ENCODE measurements around the gene BEST1. TPM values are rescaled to one million over a fixed set of nuclear protein-coding genes. Genes with fewer than 3 reads are reported as not detected.

BEST1 gene
- total and polyA plus RNA-seq, 9 donors: 1.0 to 17.8 (median 4.2) TPM

- Histone ChIP-seq H3K27ac (no peak overlapping the region), H3K4me3 (no peak overlapping the region), H3K9me3 (no peaks in the 10 kb centered on the region), H3K36me3 (no peaks in the 10 kb centered on the region), H3K4me1 (ENCODE audit: insufficient read depth) (peaks cover 12% of the 10 kb centered on the region), H3K27me3 (no peaks in the 10 kb centered on the region)
- no peak for DNase-seq
- intact Hi-C loops (cut with DNase I): no loop called here
- TF ChIP-seq CTCF (IDR thresholded peaks at IDR 0.05) (no peak), POLR2A (IDR thresholded peaks at IDR 0.05) (no peak), EP300 (IDR thresholded peaks at IDR 0.05) (no peak)
- WGBS, 3 donors: 90 to 100% (median 96%) methylated on average over 1 of the region's 1 CpG
Measured at GRCh38 chr11:61927501-61927900, 22.6 kb upstream of the BEST1 start.

- no peaks in the 10 kb centered on the region for H3K36me3 ChIP-seq
- intact Hi-C loops (cut with DNase I): no loop called here
- peaks cover 7% of the 10 kb centered on the region for H3K4me1 ChIP-seq (ENCODE audit: insufficient read depth)
- H3K27ac ChIP-seq: no peak overlapping the region
- DNase-seq: no peak
- TF ChIP-seq EP300 (IDR thresholded peaks at IDR 0.05) (no peak), CTCF (IDR thresholded peaks at IDR 0.05) (no peak), POLR2A (IDR thresholded peaks at IDR 0.05) (no peak)
- H3K4me3 ChIP-seq: no peak overlapping the region
- H3K27me3 ChIP-seq: no peaks in the 10 kb centered on the region
- no peaks in the 10 kb centered on the region for H3K9me3 ChIP-seq
Measured at GRCh38 chr11:61928606-61929005, 21.5 kb upstream of the BEST1 start.

GRCh38 chr11:61930933-61931332 is 19.2 kb upstream of the BEST1 start:
- H3K4me1 ChIP-seq (ENCODE audit: insufficient read depth): no peaks in the 10 kb centered on the region
- 85 to 96% (median 93%) methylated on average over 3 of the region's 3 CpGs for WGBS, 3 donors
- no peak for DNase-seq
- intact Hi-C loops (cut with DNase I): no loop called here
- peaks cover 0 to 3% of the 10 kb centered on the region in 2 donors for H3K9me3 ChIP-seq
- no peaks in the 10 kb centered on the region for H3K36me3 ChIP-seq
- TF ChIP-seq EP300 (IDR thresholded peaks at IDR 0.05): no peak
- TF ChIP-seq CTCF (IDR thresholded peaks at IDR 0.05): no peak
- TF ChIP-seq POLR2A (IDR thresholded peaks at IDR 0.05): no peak
- H3K4me3 ChIP-seq: no peak overlapping the region
- no peak overlapping the region for H3K27ac ChIP-seq
- H3K27me3 ChIP-seq: no peaks in the 10 kb centered on the region

GRCh38 chr11:61935861-61936260 is 14.3 kb upstream of the BEST1 start:
- no peaks in the 10 kb centered on the region for H3K27me3 ChIP-seq
- 84 to 90% (median 89%) methylated on average over 2 of the region's 2 CpGs for WGBS, 3 donors
- no peaks in the 10 kb centered on the region for H3K4me1 ChIP-seq (ENCODE audit: insufficient read depth)
- H3K9me3 ChIP-seq: peaks cover 0 to 3% of the 10 kb centered on the region in 2 donors
- no peaks in the 10 kb centered on the region for H3K36me3 ChIP-seq
- H3K4me3 ChIP-seq: no peak overlapping the region
- H3K27ac ChIP-seq: no peak overlapping the region
- intact Hi-C loops (cut with DNase I): no loop called here
- TF ChIP-seq EP300 (IDR thresholded peaks at IDR 0.05) (no peak), CTCF (IDR thresholded peaks at IDR 0.05) (no peak), POLR2A (IDR thresholded peaks at IDR 0.05) (no peak)
- DNase-seq: no peak

- no peaks in the 10 kb centered on the region for H3K27me3 ChIP-seq
- intact Hi-C loops (cut with DNase I): no loop called here
- TF ChIP-seq CTCF (IDR thresholded peaks at IDR 0.05): no peak
- no peak for TF ChIP-seq EP300 (IDR thresholded peaks at IDR 0.05)
- no peak for TF ChIP-seq POLR2A (IDR thresholded peaks at IDR 0.05)
- H3K4me3 ChIP-seq: no peak overlapping the region
- no peaks in the 10 kb centered on the region for H3K4me1 ChIP-seq (ENCODE audit: insufficient read depth)
- no peak overlapping the region for H3K27ac ChIP-seq
- DNase-seq: no peak
- no peaks in the 10 kb centered on the region for H3K36me3 ChIP-seq
- WGBS, 3 donors: 79 to 95% (median 92%) methylated on average over 10 of the region's 10 CpGs
- H3K9me3 ChIP-seq: peaks cover 0 to 1% of the 10 kb centered on the region in 2 donors
Measured at GRCh38 chr11:61940466-61940865, 9.7 kb upstream of the BEST1 start.
